AG04449 (cell line): ENCODE results near the gene B4GALT2.

Experiments used
- CTCF ChIA-PET: fragments of 350-600 bp; formaldehyde crosslinking; extraction: SDS; loops from one replicate; lab custom pipeline; 2021; ENCODE audit warnings: antibody characterized with exemption; lab: Yijun Ruan, JAX
- POLR2A ChIA-PET: fragments of 400-600, 350-600 bp; formaldehyde crosslinking; extraction: SDS; loops from one replicate; lab custom pipeline; 2020; ENCODE audit warnings: antibody characterized with exemption, inconsistent platforms; lab: Yijun Ruan, JAX
- DNase-seq: peaks from one replicate; pipeline ENCODE4 v3.0.0-alpha.2; 2010; ENCODE audit warnings: low read depth, low spot score
- H3K4me3 ChIP-seq: 2 replicates; pipeline ENCODE4 v1.5.1; 2011; ENCODE audit warnings: low read depth, mild to moderate bottlenecking, control low read depth, low read length
- TF ChIP-seq, protein P1 (sequence below): IDR thresholded peaks from one replicate; pipeline ENCODE4 v1.5.1; 2011; ENCODE audit warnings: mild to moderate bottlenecking, moderate library complexity, low read length, control low read depth, inconsistent platforms; ENCODE audit not compliant: insufficient read depth; ENCODE audit errors: missing control alignments

The B4GALT2 gene

DNA sequence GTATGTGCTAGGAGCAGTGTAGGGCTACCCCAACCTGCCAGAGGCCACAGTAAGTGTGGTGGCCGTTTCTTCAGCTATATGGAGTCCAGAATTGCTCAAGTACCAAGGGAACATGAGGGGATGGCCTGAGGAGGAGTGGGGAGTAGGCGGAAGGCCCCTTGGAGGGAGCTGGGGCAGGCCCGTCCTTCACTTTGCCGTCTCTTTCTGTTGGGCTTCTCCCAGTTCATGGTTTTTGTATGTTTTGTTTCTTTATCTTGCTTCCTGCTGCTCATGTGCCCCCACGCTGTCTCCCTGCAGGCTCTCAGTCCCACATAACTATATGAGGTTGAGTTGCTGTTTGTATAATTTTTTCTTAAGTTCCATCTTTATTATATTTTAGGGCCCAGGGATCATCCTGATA is 15.1 kb upstream of the B4GALT2 start:
- POLR2A ChIA-PET: no interaction called here
- CTCF ChIA-PET: interaction anchor here (1.1 to 1.3 kb wide), 3 partner anchors 9 to 198 kb away, joined by 3 to 4 read pairs (median 3); no protein-coding TSS in a partner anchor
- no peak for DNase-seq
- no peak overlapping the region for H3K4me3 ChIP-seq
- TF ChIP-seq, protein P1, sequence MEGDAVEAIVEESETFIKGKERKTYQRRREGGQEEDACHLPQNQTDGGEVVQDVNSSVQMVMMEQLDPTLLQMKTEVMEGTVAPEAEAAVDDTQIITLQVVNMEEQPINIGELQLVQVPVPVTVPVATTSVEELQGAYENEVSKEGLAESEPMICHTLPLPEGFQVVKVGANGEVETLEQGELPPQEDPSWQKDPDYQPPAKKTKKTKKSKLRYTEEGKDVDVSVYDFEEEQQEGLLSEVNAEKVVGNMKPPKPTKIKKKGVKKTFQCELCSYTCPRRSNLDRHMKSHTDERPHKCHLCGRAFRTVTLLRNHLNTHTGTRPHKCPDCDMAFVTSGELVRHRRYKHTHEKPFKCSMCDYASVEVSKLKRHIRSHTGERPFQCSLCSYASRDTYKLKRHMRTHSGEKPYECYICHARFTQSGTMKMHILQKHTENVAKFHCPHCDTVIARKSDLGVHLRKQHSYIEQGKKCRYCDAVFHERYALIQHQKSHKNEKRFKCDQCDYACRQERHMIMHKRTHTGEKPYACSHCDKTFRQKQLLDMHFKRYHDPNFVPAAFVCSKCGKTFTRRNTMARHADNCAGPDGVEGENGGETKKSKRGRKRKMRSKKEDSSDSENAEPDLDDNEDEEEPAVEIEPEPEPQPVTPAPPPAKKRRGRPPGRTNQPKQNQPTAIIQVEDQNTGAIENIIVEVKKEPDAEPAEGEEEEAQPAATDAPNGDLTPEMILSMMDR: no peak

DNA sequence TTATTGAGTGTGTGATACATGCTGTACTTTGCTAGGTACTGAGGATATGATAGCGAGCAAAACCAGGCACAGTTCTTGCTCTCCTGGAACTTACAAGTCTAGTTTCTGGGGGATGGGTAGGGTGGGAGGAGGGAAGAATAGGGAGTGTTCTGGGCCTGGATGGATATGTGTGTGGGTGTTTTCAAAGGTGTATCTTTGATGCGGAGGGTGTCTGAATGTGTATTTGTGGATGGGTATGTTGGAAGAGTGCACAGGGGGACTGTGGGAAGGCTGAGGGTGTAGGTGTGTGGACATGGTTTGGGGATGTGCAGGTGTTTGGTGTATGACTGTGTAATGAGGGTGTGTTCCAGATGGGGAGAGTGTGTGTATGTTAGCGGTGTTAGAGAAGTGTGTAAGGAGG is 13.7 kb upstream of the B4GALT2 start:
- TF ChIP-seq, protein P1: no peak
- no peak for DNase-seq
- ChIA-PET CTCF (interaction anchor here (2.1 kb wide), 1 partner anchor 202 kb away, joined by 6 read pairs; no protein-coding TSS in a partner anchor), POLR2A (no interaction called here)
- no peak overlapping the region for H3K4me3 ChIP-seq

DNA sequence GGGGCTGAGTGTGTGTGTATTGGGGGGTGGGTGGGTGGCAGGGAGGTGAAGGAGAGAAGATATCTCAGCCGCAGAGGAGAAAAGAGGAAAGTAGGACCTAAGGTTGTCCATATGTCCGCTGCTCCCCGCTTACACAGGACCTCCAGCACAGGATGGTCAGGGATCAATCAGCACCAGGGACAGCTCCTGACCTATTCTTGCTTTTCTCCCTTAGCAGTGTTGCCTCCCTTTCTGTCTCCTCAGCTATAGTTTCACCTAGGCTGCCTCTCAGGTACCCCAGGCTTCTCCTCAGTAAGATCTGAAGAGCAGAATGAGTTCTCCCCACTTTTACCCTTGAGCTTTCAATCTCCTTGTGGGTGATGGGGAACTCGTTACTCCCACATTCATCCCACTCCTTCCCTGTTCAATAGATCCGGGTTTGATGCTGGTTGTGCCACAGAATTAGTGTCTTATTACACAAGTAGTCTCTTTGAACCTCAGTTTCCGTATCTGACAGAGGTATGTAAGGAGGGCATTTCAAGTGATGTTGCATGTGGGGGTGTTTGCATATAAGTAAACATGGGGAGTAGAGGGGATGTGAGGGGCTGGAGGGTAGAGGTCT is 10.6 kb upstream of the B4GALT2 start:
- H3K4me3 ChIP-seq: no peak overlapping the region
- no peak for DNase-seq
- CTCF ChIA-PET: interaction anchor here (0.8 to 1.9 kb wide), 3 partner anchors 19 to 204 kb away, joined by 3 to 8 read pairs (median 3); no protein-coding TSS in a partner anchor
- POLR2A ChIA-PET: no interaction called here
- TF ChIP-seq, protein P1: no peak

DNA sequence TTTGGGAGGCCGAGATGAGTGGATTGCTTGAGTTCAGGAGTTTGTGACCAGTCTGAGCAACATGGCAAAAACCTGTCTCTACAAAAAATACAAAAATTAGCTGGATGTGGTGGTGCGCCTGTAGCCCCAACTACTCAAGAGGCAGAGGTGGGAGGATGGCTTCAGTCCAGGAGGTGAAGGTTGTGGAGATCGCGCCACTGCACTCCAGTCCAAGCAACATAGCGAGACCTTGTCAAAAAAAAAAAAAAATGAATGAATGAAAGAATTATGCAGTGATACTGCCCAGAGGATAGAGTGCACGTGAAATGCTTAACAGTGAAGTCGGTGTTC is 9.6 kb upstream of the B4GALT2 start:
- CTCF ChIA-PET: interaction anchor here (1.0 to 8.7 kb wide), 4 partner anchors 10 to 204 kb away, joined by 3 to 71 read pairs (median 8); partner anchors contain the start of gene IPO13
- TF ChIP-seq, protein P1: no peak
- H3K4me3 ChIP-seq: peak overlapping the region; percentile 25; the same call in 1 of the 2 replicates

DNA sequence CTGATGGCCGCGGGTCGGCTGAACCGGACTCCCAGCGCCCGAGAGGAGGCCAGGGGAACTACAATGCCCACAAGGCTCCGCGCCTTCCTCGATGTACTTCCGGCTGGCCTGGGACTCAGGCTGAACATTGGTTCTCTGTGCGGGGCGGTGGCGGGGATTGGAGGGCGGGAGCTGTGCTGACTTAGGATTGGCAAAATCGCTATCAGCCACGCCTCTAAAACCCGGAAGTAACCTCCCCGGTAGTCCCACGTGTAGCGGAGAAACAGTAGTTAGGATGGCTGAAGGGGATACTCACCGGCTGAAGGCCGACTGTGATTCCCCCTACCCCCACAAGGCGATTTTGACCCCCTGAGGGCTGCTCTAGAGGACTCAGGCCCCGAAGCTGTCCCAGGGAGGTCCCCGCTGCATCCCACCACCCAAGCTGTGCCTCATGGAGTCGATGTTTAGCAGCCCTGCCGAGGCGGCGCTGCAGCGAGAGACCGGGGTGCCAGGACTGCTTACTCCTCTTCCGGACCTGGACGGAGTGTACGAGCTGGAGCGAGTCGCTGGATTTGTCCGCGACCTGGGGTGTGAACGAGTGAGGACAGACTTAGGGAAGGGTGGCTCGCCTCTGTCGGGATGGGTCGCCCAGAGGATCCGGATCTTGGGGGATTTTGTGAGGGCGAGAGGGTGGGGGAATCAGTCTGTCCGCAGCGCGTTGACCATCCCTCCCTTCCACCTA is 9.1 kb upstream of the B4GALT2 start, which contains the start of gene DPH2:
DPH2 (plus strand) TSS at position 265 of the 721 bp plus-strand sequence; CDS start at position 431, 166 bp downstream.
- CTCF ChIA-PET: interaction anchor here (1.0 to 8.7 kb wide), 5 partner anchors 11 to 205 kb away, joined by 3 to 71 read pairs (median 5); partner anchors contain the start of gene IPO13
- POLR2A ChIA-PET: interaction anchor here (0.6 to 1.0 kb wide), 2 partner anchors 9 to 838 kb away, joined by 4 read pairs; partner anchors contain the start of genes B4GALT2 and BTBD19
- peak; percentile 78 for DNase-seq
- TF ChIP-seq, protein P1: no peak
- H3K4me3 ChIP-seq: peak within 1 kb of the TSS; percentile 97

More for the DNA sequence above, 9.6 kb upstream of the B4GALT2 start:
- no peak for DNase-seq
- POLR2A ChIA-PET: interaction anchor here (0.6 to 1.0 kb wide), 2 partner anchors 9 to 839 kb away, joined by 4 read pairs; partner anchors contain the start of genes B4GALT2 and BTBD19
